HG03135 (cell line): ENCODE results near the gene OSBPL2.

Source experiments
- ATAC-seq: cut with Tn5 transposase; IDR thresholded peaks from one replicate; pipeline ENCODE4 v1.9.1; 2021; ENCODE audit warnings: mild to moderate bottlenecking, moderate library complexity; ENCODE audit not compliant: unreplicated experiment

The OSBPL2 gene

DNA sequence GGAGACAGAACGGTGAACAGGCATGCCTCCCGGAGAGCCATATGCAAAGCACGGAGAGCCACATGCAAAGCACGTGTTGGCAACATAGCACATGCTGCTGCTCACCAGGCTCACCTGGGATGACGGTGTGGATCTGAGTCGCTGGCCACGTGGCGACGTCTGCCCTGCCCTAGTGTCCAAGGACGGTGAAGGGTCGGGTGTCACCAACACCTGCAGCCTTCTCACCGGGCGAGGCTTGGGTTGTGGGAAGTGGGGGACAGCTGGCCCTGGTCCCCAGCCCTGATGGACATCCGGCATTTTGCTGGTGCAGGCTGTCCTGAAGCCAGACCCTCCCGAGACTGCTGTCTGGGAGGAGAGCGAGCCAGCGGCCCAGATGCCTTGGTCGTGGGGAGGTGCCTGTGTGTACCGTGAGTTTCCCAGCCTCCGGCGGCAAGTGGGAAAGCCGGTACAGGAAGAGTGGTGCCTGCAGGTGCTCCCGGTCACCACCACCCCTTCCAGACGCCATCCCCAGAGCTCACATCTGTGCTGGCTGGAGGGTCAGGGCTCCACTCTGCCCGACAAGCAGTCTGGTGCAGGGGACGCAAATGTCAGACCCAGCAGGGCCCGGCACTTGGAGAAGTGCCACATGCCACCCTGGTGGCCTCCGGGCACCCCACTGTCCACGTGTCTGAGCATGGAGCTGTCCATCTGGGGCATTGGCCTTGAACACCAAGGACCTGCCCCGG lies 58.6 kb downstream of the OSBPL2 start:
- ATAC-seq: no peak

DNA sequence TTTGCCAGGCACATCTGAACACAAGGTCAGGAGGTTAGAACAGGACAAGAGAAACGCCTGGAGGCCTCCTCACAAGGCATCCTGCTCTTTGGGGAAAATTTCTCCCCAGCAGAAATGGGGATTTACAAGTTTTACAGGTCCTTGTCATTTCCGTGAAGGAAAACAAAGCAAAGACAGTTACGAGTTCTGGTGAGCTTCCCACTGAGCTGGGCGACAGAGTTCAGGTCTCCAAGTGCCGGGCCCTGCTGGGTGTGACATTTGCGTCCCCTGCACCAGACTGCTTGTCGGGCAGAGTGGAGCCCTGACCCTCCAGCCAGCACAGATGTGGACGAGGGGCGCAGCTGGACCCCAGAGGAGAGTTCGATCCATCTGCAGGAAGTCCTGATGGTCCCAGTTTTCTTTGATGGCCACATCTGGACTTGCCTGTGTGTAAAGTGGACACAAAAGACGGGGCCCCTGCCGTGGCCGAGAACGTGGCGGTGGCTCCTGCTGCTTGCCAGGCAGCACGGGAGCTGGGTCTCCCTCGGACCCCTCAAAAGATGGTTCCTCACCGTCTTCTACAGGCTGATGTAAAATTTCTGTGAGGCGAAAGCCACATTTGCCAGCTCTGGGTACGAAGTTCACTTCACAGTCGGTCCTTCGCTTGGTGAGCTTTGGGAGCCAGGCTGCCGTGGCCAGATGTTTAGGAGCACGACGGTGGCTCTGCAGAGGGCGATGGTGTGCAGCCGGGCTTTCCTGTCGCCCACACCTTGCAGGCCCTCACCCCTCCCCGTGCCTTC lies 59.3 kb downstream of the OSBPL2 start:
- ATAC-seq: no peak

DNA sequence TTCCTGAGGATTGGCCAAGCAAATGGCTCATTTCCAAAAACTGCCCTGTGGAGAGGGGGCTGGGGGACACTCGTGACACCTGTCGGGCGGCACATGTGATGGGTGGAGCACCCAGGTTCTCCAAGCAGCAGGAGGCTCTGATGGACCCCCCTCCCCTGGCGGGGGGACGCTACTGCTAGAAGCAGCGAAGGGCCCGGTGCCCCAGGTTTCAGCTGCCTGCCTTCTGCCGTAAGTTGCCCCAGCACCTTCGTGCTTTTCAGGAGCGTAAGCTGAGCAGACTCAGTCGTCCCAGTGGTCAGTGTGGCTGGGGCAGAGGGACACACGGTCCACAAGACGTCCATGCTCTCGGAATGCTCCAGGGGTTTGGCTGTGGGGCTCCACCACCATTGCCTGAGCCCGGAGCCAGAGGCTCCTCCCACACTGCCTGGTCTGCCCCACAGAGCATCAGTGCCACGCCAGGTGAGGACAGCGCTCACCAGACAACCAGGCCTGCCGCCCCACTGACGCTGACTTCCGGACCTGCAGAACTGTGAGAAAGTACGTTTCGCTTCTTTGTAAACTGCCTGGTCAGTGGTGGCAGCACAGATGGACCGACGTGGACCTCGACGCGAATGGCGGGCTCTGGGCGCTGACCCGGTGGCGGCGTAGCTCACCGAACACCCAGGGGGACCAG lies 60.4 kb downstream of the OSBPL2 start:
- no peak for ATAC-seq

DNA sequence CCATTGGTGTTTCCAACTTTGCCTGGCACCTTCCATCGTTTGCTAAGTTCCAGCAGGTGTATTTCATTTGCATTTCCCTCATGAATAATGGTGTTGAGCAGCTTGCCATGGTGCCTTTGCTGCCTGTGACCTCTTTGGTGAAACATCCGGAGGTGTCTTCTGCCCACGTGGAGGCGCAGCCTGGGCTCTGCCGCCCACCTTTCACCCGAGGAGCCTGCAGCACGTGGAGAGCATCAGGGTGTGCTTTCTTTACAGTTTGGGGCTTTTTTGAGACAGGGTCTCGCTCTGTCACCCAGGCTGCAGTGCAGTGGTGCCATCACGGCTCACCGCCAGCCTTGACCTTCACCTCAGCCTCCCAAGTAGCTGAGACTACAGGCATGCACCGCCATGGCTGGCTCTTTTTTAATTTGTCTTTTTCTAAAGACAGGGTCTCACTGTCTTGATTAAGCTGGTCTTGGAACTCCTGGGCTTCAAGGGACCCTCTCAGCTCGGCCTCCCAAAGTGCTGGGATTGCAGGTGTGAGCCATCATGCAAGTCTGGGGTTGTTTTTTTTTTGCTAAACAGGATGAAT lies 61.4 kb downstream of the OSBPL2 start:
- no peak for ATAC-seq

DNA sequence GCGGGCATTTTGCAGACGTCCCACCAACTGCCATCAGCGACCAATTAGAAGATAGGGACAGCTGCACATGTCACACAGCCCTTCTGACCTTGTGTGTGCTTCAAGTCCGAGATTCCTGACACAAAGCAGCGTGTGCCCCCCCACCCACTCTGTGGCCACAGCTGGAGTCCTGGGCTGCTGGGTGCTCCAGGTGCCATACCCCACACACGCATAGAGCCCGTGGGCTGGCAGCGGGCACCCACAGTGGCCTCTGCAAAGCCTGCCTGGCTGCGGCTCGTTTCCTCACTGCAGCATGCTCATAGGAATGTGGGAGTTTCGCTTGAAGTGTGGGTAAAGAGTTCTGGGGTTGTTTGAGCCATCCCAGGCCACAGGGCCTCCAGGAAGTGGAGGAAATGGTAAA lies 62.0 kb downstream of the OSBPL2 start:
- no peak for ATAC-seq

DNA sequence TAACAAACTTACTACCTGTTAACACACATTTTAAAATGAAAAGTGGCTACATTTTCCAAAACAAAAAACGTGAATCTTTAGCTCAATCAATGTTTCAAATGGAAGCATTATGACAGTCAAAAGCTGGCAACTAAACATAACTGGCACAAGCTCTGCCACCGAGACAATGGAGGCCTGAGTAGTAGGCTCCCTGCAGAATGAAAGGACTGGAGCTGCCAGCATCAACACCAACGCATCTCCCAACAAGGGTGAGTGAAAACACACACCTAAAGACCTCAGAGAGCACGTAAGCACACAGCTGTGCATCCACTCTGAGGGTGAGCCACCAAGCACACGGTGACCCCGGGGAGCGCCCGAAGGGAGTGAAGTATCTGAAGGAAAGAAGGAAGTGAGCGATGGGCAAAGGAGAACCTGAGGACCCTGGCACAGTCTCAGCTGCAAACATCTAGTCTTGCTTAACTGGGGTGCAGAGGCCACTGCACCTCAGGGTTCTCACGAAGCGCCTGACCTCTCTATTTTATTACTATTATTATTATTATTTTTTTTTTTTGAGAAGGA lies 62.9 kb downstream of the OSBPL2 start:
- no peak for ATAC-seq

DNA sequence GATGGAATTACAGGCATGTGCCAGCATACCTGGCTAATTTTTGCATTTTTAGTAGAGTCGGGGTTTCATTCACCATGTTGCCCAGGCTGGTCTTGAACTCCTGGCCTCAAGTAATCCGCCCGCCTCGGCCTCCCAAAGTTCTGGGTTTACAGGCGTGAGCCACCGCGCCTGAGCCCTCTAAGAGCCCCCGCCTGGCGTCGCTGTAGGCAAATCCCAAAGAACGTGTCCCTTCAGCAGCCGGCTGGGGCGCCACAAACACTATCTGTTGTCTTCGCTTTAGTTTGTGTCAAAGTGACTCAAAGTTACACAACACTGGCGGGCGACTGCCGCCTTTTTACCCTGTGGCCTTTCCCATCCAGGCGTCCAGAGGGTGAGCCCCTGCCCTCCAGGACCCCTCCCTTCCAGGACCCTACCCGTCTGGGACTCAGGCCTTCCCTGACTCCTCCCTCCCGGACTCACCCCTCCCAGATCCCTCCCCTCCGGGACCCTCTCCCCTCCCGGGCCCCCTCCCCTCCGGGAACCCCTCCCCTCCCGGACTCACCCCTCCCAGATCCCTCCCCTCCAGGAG lies 63.5 kb downstream of the OSBPL2 start:
- ATAC-seq: peak; percentile 50

DNA sequence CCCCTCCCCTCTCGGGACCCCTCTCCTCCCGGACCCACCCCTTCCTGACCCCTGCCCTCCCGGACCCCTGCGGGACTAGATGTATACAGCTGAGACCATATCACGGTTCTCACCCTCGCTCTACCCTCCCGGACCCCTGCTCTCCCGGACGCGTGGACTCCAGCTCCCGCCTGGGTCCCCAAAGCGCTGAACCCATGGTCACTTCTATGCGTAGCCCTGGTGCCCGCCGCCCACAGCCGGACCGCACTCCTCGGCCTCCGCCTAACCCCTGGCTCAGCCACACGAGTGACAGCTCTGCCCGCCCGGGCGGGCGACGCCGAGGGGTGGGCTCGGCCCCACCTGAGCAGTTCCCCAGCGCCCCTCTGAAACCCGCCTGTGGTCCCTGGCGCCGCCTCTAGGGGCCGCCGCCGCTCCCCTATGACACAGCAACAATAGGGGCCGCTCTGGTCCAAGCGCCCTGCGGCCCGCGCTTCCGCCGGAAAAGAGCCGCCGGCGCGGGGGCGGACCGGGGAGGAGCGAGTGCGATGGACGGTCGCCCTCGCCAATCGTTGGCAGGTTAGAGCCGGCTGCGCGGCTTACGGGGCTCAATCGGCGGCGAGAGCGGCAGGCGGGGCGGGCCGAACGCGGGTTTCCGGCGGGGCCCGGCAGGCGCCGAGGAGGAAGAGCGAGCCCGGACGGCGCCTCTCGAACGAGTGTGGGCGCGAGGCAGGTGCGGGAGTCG lies 64.2 kb downstream of the OSBPL2 start, which contains the start of gene ADRM1:
Gene ADRM1, plus strand, starts transcription at position 657 of the 721 bp plus-strand sequence. CDS start 572 bp downstream, outside the sequence.
- ATAC-seq: peak; percentile 81

DNA sequence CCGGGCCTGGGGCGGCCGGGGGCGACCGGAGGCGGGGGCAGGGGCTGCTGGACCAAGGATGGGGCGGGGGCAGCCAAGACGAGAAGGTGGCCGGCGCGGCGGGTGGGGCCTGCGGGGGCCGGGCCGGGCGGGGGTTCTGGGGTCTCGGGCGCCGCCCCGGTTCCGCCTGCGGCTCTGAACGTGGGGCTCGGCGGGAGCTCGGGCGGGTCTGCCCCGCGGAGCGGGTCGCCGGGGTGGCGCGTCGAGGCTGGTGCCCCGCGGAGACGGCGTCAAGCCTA lies 64.7 kb downstream of the OSBPL2 start:
- ATAC-seq: no peak

DNA sequence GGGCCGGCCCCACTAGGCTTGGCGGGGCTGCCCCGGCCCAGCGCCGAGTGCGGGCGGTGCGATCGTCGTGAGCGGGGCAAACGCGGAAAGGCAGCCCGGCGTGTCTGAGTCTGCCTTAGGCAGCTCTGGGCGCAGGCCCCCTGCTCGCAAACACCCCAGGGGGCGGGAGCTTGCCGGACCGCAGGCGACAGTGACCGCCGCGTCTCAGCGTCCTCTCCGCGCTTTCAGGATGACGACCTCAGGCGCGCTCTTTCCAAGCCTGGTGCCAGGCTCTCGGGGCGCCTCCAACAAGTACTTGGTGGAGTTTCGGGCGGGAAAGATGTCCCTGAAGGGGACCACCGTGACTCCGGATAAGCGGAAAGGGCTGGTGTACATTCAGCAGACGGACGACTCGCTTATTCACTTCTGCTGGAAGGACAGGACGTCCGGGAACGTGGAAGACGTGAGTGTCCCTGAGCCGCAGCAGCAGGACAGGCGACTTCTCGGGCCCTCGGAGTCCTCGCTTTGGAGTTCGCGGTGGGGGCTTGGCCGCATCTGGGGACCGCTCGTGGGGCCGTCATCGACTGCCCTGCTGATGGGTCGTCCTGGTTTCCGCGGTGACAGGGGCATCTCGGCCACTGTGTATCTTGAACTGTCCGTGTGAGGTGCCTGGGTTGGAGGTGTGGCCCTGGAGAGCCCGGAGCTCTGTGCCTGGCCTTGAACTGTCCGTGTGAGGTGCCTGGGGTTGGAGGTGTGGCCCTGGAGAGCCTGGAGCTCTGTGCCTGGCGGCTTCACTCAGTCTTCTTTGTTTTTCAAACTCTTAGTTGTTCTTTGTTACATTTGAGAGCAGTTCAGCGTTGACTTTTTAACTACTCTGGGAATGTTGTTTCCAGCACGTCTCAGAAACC lies 65.3 kb downstream of the OSBPL2 start:
- peak; percentile 10 for ATAC-seq

DNA sequence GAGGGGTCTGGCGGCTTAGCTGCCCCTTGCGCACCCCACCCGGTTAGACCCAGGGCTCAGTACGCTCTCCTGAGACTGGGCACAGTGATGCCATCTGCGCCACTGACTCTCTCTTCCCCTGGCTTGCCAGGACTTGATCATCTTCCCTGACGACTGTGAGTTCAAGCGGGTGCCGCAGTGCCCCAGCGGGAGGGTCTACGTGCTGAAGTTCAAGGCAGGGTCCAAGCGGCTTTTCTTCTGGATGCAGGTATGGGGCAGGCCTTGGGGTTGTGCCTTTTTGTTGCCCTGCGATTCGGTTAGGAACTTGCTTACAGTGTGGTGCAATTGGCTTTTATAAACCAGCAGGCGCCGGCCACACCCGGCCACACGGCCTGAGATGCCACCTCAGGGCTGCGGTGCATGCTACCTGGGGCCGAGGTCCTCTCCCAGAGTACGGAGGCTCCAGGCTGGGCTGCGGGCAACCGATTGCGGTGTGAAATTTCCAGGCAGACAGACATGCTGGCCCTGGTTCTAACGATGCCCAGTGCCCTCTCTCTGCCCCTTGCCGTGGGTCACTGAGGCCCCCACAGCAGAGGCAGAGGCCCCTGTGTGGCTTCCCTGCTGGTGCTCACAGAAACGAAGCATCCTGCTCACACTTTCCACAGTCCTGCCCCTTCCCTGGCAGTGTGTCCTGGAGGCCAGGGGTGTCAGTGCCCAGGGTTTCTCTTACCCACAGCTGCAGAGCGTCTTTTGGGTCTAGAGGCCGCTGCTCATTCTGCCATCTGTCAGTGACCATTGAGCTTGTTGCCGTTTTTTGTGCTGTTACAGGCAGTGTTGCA lies 66.2 kb downstream of the OSBPL2 start:
- no peak for ATAC-seq

DNA sequence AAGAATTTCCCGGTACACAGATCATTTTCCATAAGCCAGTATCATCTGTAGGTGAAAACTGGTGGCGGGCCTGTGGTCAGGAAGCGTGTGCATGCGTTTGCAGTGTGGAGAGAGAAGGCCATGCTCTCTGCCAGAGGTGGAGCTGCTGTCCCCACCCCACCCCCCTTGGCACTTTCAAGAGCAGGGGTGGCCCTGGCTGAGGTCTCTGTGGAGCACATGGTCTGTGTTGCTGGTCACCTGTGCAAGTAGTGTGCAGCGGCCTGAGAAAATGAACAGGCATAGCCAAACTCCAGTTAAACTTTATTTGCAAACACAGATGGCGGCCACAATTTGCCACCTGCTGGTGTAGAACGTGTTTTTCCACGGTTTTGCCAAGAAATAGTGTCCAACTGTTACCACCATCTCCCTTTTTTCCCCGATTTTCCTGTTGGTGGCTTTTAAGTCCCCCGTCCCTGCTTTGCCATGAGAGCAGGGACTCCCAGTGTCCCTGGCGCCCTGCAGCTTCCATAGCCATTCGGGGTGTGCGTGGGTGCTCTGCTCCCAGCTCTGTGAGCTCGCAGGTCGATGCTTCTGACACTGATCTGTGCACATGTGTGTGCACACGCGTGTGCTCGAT lies 66.9 kb downstream of the OSBPL2 start:
- ATAC-seq: no peak

DNA sequence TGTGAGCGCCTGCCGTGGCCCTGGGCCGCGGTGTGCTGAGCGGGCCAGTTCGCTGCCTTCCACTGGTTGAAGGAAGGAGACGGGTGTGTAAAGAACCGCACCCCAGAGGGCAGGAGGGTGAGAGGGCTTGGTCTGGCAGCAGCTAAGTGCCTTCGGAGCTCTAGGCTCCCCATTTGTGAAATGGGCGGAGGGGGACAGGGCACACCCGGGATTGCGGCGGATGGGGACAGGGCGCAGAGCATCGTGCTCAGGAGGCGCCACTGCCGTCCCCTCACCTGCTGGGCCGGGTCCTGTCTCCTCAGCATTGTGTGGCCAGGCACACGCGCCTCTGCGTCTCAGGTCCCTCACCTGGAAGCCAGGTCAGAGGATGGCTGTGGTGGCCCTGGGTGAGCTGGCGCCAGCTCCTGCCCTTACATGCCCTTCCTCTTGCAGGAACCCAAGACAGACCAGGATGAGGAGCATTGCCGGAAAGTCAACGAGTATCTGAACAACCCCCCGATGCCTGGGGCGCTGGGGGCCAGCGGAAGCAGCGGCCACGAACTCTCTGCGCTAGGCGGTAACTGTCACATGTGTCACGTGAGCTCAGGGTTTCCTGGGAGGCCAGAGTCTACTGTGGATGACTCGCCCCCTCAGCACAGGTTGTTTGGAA lies 67.6 kb downstream of the OSBPL2 start:
- ATAC-seq: no peak

DNA sequence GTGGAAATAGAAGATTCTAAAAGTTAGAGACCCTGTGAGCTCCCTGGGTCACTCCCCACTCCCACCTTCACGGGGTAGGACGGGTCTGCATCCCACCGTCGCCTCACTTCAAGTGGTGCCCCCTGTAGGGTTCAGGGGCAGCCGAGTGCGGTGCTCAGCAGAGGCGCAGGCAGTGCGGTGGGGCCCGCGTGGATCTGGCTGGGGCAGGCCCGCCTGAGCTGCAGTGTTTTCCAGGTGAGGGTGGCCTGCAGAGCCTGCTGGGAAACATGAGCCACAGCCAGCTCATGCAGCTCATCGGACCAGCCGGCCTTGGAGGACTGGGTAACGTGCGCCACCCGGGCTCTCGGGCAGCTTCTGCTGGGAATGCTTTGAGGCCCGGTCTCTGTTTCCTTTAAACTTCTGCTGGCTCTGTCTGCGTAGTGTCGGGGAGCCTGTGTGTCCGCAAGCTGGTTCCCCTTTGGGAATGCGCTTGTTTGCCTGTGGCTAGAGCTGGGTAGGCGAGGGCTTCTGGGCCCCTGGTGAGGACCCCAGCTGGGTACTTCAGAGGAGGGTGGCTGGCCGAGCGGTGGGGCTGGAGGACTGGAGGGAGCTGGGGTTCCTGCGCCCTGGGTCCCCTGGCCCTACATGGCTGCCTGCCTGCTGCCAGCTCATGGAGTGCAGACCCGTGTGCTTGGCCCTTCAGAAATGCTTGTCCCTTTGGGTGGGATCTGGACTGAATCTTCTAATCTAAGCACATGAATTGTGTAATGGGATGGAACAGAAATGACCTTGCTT lies 68.3 kb downstream of the OSBPL2 start:
- no peak for ATAC-seq

DNA sequence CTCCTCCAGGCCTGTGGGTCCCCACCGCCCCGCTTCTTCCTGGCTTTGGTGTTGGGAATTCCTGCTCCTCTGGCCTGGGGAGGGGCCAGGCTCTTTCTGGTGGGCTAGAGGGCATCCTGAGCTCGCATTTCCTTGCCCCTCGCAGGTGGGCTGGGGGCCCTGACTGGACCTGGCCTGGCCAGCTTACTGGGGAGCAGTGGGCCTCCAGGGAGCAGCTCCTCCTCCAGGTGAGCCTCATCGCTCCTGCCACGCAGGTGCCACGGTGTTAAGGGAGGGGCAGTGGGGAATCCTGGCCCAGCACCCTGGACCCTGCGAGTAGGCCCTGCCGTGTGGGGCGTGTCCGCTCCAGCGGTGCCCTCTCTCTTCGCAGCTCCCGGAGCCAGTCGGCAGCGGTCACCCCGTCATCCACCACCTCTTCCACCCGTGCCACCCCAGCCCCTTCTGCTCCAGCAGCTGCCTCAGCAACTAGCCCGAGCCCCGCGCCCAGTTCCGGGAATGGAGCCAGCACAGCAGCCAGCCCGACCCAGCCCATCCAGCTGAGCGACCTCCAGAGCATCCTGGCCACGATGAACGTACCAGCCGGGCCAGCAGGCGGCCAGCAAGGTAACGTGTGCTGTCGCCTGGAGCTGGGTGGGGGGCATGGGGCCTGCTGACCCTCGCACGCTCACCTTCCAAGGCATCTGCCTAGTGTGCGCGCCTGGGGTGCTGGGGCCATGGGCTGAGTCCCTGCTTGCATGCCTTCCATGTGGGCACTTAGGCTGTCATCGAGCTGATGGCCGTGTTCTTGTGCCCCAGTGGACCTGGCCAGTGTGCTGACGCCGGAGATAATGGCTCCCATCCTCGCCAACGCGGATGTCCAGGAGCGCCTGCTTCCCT lies 69.1 kb downstream of the OSBPL2 start:
- ATAC-seq: no peak
